Smooth muscle cell of the brain vasculature (primary cell): ENCODE results near the gene NEMP2.

ENCODE experiments used
- DNase-seq: peaks from one replicate; pipeline ENCODE4 v3.0.0-alpha.2; 2012; ENCODE audit warnings: low read depth, low spot score

The NEMP2 gene, protein sequence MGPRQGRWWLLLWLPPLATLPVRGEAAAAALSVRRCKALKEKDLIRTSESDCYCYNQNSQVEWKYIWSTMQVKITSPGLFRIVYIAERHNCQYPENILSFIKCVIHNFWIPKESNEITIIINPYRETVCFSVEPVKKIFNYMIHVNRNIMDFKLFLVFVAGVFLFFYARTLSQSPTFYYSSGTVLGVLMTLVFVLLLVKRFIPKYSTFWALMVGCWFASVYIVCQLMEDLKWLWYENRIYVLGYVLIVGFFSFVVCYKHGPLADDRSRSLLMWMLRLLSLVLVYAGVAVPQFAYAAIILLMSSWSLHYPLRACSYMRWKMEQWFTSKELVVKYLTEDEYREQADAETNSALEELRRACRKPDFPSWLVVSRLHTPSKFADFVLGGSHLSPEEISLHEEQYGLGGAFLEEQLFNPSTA

DNA sequence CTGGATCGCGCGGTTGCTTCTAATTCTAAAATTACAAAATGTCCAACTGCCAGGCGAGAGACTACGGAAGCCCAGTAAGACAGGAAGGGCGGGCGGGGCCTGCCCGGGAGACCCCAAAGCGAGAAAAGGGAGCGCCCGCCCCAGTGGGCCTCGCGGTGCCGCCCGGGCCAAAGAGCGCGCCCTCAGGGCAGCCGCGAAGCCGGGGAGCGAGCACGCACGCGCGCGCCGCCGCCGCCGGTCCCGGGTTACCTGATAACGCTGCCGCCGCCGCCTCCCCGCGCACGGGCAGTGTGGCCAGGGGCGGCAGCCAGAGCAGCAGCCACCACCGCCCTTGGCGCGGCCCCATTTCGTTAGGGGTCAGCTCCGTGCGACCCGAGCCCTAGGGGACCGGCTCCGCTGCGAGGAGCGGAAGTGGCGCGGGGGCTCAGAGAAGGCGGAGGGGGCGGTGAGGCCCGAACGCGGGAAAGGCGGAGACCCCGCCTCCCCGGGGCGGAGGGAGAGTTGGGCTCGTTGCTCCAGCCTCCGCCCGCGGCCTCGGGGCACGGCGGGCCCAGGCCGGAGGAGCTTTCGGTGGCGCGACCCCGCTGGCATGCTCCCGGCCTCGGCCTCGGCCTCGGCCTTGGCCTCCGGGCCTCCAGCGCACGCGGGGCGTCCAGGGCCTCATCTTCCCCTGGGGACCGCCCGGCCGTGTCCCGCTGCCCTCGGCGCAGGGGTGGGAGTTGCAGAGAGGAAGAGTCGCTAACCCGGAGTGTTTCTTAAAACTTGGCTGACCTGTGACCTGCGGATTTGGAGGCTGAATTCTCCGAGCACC, at the start of gene NEMP2:
Gene NEMP2 (minus strand): TSS at position 413 of the 811 bp plus-strand sequence. CDS start 67 bp downstream, at position 346.
- DNase-seq = no peak

GRCh38 chr2:190583507-190584337, 49.2 kb upstream of the NEMP2 start:
- no peak for DNase-seq

DNA sequence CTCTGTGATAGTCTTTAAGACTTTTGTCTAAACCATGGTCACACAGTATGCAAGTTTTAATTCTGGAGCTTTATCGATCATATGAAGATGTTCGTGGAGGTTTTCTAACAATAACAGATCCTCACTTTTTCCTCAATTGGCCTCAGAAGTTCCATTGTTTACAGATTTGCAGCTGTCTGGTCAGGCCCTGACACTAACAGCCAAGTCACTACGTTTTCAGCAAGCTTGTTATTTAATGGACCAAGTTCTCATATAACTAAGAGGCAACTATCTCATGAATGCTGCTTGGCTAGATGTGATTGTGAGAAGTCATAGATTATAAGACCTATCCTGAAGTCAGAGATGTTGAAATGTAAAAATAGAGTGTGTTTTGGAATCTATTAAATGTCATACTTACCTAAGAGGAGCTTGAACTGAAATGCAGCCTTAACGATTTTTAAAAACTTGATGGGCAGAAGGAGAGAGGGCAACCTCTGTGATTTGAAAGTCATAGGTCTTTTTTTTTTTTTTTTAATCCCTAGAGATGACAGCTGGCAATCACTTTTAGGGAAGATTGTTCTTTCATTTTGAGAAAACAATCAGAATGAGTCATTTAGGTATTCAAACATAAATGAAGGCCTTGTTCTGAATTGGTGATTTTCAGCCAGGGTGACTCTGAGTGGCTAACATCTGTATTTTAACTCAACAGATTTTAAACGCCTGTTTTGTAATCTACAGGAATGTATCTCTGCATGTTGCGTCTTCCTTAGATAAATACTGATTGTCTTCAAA, 48.4 kb upstream of the NEMP2 start:
- no peak for DNase-seq

DNA sequence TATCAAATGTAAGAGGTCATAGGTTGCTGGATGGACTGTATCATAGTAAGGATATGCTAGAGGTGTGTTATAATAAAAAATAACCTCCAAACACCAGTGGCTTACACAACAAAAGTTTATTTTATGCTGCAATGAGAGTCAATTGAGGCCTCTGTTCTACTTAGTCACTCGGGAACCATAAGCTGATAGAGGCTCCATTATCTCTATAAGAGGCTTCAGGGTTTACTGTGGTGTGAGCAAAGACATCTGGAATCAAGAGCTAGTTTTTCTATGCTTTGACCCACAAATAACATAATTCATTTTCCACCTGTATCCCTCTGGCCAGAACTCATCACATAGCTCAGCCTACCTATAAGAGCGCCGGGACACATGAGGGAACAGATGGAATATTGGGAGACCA, 47.5 kb upstream of the NEMP2 start:
- DNase-seq = no peak

DNA sequence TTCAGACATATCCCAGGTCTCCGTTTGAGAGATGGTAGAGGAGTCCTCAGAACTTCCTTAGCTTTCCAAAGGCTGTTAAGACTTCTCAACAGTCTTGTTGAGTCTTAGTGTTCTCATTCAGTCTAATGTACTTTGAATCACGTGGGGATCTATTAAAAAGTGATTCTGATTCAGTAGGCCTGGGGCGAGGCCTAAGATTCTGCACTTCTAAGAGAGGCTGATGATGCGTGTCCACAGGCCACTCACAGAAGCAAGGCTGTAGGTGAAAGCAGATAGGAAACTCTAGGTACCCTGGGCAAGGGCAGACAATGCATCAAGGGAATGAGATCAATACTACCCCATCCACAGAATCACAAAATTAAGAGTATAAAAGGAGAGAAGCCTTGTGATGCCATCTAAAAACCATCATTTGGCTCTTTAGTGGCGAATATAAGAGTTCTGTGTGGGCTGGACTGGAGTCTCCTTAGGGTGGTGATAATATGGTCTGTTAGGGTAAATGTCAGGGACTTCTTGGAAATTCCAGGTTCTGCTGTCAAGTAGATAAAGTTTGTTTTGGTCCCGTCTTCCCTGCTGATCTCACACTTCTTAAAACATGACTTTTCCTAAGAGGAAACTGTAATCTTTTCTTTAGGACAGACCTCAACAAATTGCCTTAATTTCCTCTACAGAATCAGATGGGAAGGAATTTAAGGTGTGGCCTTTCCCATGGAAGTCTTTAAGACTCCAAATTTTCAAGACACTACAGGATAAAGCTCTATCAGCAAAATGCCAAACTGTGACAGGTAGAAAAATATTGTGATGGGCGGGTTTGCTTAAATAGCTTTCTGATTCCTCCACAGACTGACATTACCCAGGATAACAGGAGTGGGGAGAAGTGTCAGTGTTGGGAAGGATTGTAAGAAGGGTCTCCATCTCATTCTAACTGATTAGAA, 45.7 kb upstream of the NEMP2 start:
- no peak for DNase-seq

DNA sequence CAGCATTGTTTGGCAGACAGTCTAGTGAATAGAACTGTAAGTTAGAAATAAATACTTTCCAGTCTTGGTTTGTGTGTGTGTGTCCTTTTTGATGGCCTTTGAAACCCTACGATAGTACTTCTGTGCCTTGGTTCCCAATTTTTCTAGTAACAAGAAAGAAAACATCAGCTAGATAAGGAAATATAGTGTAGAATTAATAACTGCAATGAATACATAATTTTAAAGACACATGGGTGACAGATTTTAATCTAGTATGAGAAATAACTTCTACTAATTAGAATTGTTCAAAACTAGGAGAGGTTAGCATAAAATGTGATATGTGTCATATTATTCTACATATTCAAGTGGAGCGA, 44.5 kb upstream of the NEMP2 start:
- DNase-seq = no peak

DNA sequence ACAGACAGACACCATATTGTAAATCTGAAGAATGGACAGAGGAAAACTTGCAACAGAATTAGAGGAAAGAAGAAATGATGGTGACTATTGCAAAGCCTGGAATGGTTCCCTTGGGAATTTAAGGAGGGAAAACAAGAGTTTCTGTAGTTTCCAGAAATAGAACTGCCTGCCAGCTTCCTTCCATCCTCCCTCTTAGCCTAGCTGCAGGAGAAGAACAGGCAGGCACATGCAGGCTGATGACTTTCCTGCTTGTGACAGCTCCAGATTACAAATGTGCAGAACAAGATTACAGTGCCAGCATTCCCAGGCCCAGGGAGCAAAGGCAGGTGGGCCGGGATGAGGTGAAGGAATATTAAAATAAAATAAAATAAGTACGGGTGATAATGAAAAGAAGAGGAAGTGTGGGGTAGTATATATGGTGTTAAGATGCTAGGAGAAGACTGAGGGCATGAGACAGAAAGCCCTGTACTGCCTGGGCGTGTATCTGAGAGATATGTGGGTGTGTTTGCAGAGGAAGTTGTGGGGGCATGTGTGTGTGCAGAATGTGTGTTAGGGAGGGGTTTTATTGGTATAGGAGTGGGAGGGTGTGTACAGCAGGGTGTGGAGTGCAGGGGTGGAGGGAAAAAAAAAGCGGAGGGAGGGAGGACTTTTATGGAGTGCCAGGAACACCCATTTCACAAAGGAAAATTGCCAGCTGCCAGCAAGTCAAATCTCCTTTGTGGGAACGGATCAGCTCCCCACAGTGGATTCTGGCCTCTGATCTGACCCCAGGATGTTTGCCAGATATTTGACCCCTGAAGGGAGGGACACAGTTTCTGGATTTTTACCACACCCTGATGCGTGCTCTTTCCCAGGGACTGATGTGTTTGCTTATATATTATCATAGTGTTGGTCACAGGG, 43.9 kb upstream of the NEMP2 start:
- no peak for DNase-seq

DNA sequence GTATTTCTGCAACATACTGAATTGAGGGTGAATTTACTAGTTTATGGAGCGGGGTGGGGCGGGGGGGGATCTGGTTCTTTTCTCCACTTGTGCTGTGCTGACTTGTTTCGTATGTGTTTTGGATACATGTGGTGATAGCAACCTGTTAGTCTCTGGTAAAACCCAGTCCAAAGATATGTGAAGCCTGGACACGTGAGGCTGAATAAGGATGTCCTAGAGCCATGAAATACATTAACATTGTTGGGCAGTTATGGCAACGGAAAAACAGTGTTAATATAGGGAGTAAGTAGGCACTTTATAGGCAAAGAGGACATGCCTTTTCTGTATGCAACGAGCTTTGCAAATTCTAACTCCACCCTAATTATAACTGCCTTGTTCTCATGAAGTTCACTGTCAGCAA, 42.1 kb upstream of the NEMP2 start:
- no peak for DNase-seq

DNA sequence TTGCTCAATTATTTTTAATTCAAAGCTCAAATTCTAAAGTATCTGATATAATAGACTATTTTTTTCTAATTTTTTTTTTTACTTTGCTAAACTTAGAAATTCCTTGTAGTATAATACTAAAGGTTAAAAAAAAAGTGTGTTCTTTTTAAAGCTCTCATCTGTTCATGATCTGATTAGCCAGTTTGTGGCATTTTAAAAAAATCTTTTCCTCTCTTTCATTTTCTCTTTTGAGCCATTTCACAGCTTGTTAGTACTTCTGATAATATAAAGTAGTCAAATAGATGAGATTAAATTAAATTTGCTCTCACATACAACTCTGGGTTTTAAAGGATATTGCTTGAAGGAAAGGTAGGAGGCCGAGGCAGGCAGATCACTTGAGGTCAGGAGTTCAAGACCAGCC, 40.7 kb upstream of the NEMP2 start:
- no peak for DNase-seq

DNA sequence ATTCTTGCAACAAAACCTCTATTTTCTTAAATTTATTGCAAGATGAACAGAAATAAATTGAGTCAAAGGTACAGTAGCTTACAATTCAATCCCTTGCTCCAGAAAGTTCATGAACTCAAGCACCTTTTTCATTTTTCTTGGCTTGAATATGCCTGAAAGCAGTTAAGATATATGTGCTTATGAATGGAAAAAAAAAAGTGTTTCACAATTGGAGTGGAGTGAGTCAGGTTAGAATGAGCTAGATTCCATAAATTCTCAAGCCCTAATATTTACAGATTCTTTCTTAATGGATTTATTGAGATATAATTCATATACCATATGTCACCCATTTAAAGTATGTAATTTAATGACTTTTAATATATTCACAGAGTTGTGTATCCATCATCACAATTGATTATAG, 39.6 kb upstream of the NEMP2 start:
- no peak for DNase-seq

GRCh38 chr2:190572246-190572645, 37.7 kb upstream of the NEMP2 start:
- DNase-seq = no peak

DNA sequence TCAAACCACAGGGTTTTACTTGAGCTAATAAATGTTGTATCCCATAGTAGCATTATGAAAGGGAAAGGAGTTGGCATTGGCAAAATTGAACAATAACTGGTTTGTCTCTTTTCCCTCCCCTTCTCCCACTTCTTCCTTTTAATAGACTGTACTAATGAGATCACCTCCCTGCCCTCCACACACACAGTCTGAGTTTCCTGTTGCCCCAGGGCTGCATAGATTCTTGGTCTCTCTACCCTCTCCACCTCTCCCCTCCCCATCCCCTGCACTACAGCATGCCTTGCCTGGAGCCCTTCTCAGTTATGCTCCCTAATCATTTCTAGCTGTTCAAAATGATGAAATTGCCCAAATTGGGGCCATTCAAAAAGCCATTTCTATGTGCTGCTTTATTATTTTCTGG, 37.2 kb upstream of the NEMP2 start:
- no peak for DNase-seq

DNA sequence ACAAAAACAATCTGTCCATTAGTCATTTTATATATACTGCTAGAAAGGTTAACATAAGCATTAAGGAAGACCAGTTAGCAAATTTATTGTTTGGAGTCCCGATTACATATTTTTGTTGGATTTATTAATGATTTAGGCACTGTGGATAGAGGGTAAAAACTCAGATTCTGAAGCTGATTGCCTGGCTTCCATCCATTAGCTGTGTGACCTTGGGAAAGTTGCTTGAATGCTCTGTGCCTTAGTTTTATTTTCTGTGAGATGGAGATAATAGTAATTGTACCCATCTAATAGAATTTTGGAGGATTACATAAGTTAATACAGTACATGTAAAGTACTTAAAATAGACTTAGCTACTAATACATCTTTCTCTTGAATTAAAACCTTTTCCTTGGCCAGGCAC, 36.3 kb upstream of the NEMP2 start:
- no peak for DNase-seq

DNA sequence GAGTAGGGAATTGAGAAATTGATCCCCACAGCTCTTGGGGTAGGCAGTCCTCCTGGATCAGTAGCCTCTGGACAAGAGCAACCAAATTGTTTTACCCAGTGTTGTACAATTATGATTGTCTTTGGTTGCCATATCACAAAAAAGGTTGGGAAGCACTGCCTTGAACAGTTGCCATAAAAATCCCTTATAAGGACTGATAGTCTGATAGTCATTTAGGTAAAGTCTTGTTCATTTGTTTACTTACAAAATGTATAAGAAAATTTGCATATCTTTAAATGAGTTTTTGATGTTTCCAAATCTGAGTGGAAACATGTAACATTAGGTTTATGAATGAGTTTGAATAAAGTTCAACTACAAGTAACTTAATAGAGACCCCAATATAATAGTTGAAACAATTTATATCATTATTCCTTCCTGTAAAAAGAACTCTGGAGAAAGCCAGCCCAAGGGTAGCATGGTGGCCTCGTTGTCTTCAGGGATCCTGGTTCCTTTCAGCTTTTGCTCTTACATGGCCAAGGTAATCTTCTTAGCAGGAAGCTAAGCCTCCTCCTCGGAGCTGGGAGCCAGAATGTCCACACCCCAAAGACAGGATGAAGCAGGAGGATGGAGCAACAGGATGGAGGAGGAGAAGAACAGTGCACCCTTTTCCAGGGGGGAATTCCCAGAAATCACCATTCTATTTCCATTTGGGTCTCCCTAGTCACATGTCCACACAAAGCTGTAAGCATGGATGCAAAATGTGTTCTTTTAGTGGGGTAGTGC, 35.7 kb upstream of the NEMP2 start:
- DNase-seq = no peak

DNA sequence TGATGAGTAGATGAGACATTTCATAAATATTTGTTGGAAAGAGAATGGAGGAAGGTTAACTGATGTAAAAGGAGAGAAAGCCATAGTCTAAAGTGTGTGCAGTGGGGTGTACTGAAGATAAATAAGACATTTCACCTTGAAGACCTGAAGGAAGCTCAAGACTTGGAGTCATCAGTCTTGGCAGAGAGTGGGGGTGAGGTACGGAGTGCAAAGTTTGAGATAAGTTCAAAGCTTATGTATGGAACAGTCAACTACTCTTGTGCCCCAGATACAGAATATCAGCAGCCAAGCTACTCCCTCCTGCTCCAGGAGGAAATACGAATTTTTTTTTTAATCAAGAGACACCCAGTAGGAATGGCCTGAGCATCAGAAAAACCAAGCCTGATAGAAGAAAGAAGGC, 30.3 kb upstream of the NEMP2 start:
- DNase-seq = no peak

- DNase-seq = no peak
Measured at GRCh38 chr2:190563646-190564045, 29.1 kb upstream of the NEMP2 start.

- DNase-seq = no peak
Measured at GRCh38 chr2:190563109-190563508, 28.6 kb upstream of the NEMP2 start.

- no peak for DNase-seq
Measured at GRCh38 chr2:190562121-190562520, 27.6 kb upstream of the NEMP2 start.

GRCh38 chr2:190561094-190561493, 26.6 kb upstream of the NEMP2 start:
- DNase-seq = no peak
